CD14-positive monocyte (primary cell): Measurements from ENCODE around the gene C7. TPM values are rescaled to one million over a fixed set of nuclear protein-coding genes. Genes with fewer than 3 reads are reported as not detected.

Experiments used
- DNase-seq, 3 donors: peaks; one replicate each; pipeline ENCODE4 v3.0.0-alpha.2; 2011 to 2022
- H2AFZ ChIP-seq: 2 replicates; pipeline ENCODE4 v1.6.0; 2012; ENCODE audit warnings: mild to moderate bottlenecking, low read depth, low read length, inconsistent platforms; ENCODE audit not compliant: insufficient read depth, poor library complexity, severe bottlenecking
- H3K27ac ChIP-seq, 2 donors: 1 replicate in 1 of 2; 2 replicates in 1 of 2; pipeline ENCODE4 v1.5.1; 2012 to 2013; ENCODE audit warnings: low read length in 2 of 2, control low read depth in 1 of 2, inconsistent platforms in 1 of 2, low read depth in 1 of 2, mild to moderate bottlenecking in 1 of 2
- H3K27me3 ChIP-seq, 2 donors: one replicate each; pipeline versions ENCODE4 v1.6.0 to v1.6.1; 2011 to 2013; ENCODE audit warnings: low read length in 2 of 2; ENCODE audit not compliant: control insufficient read depth in 2 of 2, insufficient read depth in 2 of 2
- H3K36me3 ChIP-seq, 2 donors: replicated peaks in 1 of 2; 1 replicate in 1 of 2; 2 replicates in 1 of 2; pipeline versions ENCODE4 v1.5.1 to v1.6.1; 2012 to 2013; ENCODE audit warnings: low read length in 2 of 2, control low read depth in 1 of 2, inconsistent platforms in 1 of 2, mild to moderate bottlenecking in 1 of 2; ENCODE audit not compliant: insufficient read depth in 2 of 2, control insufficient read depth in 1 of 2
- H3K4me1 ChIP-seq, 2 donors: 1 replicate in 1 of 2; 2 replicates in 1 of 2; pipeline versions ENCODE4 v1.5.1 to v1.6.1; 2012 to 2013; ENCODE audit warnings: low read length in 2 of 2, control low read depth in 1 of 2, inconsistent platforms in 1 of 2, mild to moderate bottlenecking in 1 of 2, moderate library complexity in 1 of 2; ENCODE audit not compliant: insufficient read depth in 2 of 2, control insufficient read depth in 1 of 2
- H3K4me2 ChIP-seq: replicated peaks from 2 replicates; pipeline ENCODE3; 2012; ENCODE audit warnings: low read length, moderate library complexity, mild to moderate bottlenecking; ENCODE audit not compliant: poor library complexity, severe bottlenecking; ENCODE audit errors: extremely low read depth
- H3K4me3 ChIP-seq, 3 experiments: fragments of 200-600 bp in 1 of 3; sonication (generic) in 1 of 3; replicated peaks in 1 of 3; 1 replicate in 2 of 3; 2 replicates in 1 of 3; pipeline ENCODE4 v1.5.1; 2011 to 2013; ENCODE audit warnings: low read length in 3 of 3, mild to moderate bottlenecking in 3 of 3, control low read depth in 2 of 3, low read depth in 2 of 3, inconsistent platforms in 1 of 3, moderate library complexity in 1 of 3
- H3K79me2 ChIP-seq: 2 replicates; pipeline ENCODE4 v1.6.0; 2012; ENCODE audit warnings: mild to moderate bottlenecking, control low read depth, inconsistent platforms, low read length, moderate library complexity; ENCODE audit not compliant: insufficient read depth
- H3K9ac ChIP-seq: 2 replicates; pipeline ENCODE4 v1.6.0; 2017; ENCODE audit warnings: low read length, mild to moderate bottlenecking; ENCODE audit not compliant: insufficient read depth, poor library complexity, severe bottlenecking
- H3K9me3 ChIP-seq, 2 donors: replicated peaks in 1 of 2; 1 replicate in 1 of 2; 2 replicates in 1 of 2; pipeline versions ENCODE4 v1.5.1 to v1.6.1; 2012 to 2013; ENCODE audit warnings: low read length in 2 of 2, control low read depth in 1 of 2; ENCODE audit not compliant: control insufficient read depth in 1 of 2, insufficient read depth in 1 of 2
- H4K20me1 ChIP-seq: 2 replicates; pipeline ENCODE4 v1.6.0; 2012; ENCODE audit warnings: mild to moderate bottlenecking, low read length, control low read depth, moderate library complexity; ENCODE audit not compliant: insufficient read depth
- H3K27ac Mint-ChIP-seq, 7 donors: one replicate each; pipeline ENCODE4 v1.8.0; 2020; ENCODE audit warnings: mild to moderate bottlenecking in 7 of 7, mixed read lengths in 7 of 7, moderate library complexity in 6 of 7, inconsistent platforms in 2 of 7
- H3K27me3 Mint-ChIP-seq, 3 donors: one replicate each; pipeline ENCODE4 v1.8.0; 2021 to 2022; ENCODE audit warnings: low read depth in 3 of 3, mild to moderate bottlenecking in 3 of 3, mixed read lengths in 3 of 3, moderate library complexity in 3 of 3, inconsistent platforms in 1 of 3
- H3K36me3 Mint-ChIP-seq, 2 donors: one replicate each; pipeline ENCODE4 v1.8.0; 2020; ENCODE audit warnings: mixed read lengths in 2 of 2, inconsistent platforms in 1 of 2, mild to moderate bottlenecking in 1 of 2
- H3K4me1 Mint-ChIP-seq: one replicate; pipeline ENCODE4 v1.8.0; 2020; ENCODE audit warnings: mild to moderate bottlenecking, mixed read lengths
- H3K4me3 Mint-ChIP-seq, 2 donors: one replicate each; pipeline ENCODE4 v1.8.0; 2020; ENCODE audit warnings: mild to moderate bottlenecking in 2 of 2, mixed read lengths in 2 of 2, moderate library complexity in 1 of 2
- H3K9me3 Mint-ChIP-seq, 7 donors: one replicate each; pipeline ENCODE4 v1.8.0; 2020 to 2022; ENCODE audit warnings: mixed read lengths in 7 of 7, mild to moderate bottlenecking in 6 of 7, moderate library complexity in 6 of 7, inconsistent platforms in 2 of 7
- whole genome bisulfite sequencing: methylation state at CpG from one replicate; pipeline ENCODE4 v1.1.5; 2013; ENCODE audit warnings: missing lambda C conversion rate; ENCODE audit not compliant: insufficient coverage; 5-methylcytosine and 5-hydroxymethylcytosine counted together
- intact Hi-C, 2 donors: fragments of 100-400 bp; cut with micrococcal nuclease; formaldehyde crosslinking; loops; one replicate each; pipeline versions ENCODE4 v1.15.0 to v1.15.1; 2023
- polyA plus RNA-seq, 3 donors: library from polyadenylated mRNA; depleted of rRNA in 1 of 3; unstranded in 2 of 3; stranded (reverse) in 1 of 3; fragments of 300-500 nt in 2 of 3; fragments of >200 nt in 1 of 3; fragmentation: Illumina TruSeq in 2 of 3; gene quantifications; 1 replicate in 2 of 3; 2 replicates in 1 of 3; pipeline ENCODE4 v1.2.3, GENCODE V29; 2012 to 2021
- TF ChIP-seq, protein P1 (sequence below): fragments of 200-600 bp; IDR thresholded peaks from one replicate; pipeline ENCODE4 v1.8.0; 2022; ENCODE audit warnings: antibody characterized with exemption, mild to moderate bottlenecking

The C7 gene
- polyA plus RNA-seq, 3 donors, result 0.12 TPM; not detected in 2

DNA sequence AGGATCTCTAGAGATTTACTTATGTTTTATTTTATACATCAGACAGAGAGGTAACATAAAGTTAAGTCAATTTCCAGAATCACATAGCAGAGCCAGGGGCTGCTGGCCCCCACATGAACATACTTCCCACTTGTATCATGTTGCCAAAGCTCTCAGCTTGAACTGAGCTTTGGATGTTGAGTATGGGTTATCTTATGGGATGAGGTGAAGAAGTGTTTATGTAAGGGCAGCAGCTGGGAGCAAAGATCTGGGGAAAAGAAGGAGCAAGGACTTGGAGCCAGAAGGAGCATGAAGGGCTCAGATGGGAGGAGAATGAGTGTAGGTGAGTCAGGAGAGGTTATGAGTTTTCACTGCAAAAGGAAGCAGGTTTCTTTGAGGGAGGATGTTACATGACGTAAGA lies 89.8 kb downstream of the C7 start:
- DNase-seq, result no peak
- H3K27ac ChIP-seq, result no peak overlapping the region
- Mint-ChIP-seq H3K4me1 (no peaks in the 10 kb centered on the region), H3K4me3 (no peak overlapping the region), H3K9me3 (peaks cover 2 to 9% (median 7%) of the 10 kb centered on the region in 7 donors), H3K36me3 (no peaks in the 10 kb centered on the region), H3K27ac (no peak overlapping the region), H3K27me3 (no peaks in the 10 kb centered on the region)
- no peaks in the 10 kb centered on the region for H3K4me1 ChIP-seq
- no peaks in the 10 kb centered on the region for H3K36me3 ChIP-seq
- H3K9ac ChIP-seq, result no peak overlapping the region
- H3K4me2 ChIP-seq, result no peak overlapping the region
- no peaks in the 10 kb centered on the region for H3K79me2 ChIP-seq
- intact Hi-C loops, result no loop called here
- H3K27me3 ChIP-seq, result no peaks in the 10 kb centered on the region
- H4K20me1 ChIP-seq, result no peaks in the 10 kb centered on the region
- no peaks in the 10 kb centered on the region for H3K9me3 ChIP-seq
- no peak overlapping the region for H2AFZ ChIP-seq
- TF ChIP-seq, protein P1, sequence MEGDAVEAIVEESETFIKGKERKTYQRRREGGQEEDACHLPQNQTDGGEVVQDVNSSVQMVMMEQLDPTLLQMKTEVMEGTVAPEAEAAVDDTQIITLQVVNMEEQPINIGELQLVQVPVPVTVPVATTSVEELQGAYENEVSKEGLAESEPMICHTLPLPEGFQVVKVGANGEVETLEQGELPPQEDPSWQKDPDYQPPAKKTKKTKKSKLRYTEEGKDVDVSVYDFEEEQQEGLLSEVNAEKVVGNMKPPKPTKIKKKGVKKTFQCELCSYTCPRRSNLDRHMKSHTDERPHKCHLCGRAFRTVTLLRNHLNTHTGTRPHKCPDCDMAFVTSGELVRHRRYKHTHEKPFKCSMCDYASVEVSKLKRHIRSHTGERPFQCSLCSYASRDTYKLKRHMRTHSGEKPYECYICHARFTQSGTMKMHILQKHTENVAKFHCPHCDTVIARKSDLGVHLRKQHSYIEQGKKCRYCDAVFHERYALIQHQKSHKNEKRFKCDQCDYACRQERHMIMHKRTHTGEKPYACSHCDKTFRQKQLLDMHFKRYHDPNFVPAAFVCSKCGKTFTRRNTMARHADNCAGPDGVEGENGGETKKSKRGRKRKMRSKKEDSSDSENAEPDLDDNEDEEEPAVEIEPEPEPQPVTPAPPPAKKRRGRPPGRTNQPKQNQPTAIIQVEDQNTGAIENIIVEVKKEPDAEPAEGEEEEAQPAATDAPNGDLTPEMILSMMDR, result no peak
- H3K4me3 ChIP-seq, result no peak overlapping the region
- WGBS, result 100% methylated on average over 1 of the region's 1 CpG

DNA sequence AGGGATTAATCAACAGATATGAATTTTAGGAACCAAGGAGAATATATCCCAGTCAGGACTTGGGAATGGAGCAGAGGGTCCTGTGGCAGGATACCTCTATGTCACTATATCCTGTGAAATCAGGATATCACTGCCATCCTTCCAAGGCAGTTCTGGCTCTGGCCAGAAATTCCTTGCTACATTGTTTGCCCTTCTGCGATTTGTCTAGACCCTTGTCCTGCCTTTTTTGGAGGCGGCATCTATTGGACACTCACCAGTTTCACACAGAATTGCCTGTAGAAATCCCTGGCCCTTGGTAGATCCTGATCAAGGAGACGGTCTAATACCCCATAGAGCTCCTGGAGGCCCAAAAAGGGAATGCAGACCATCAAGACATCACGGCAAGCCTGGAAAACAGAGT lies 90.7 kb downstream of the C7 start:
- Histone ChIP-seq H3K36me3 (no peaks in the 10 kb centered on the region), H3K9ac (no peak overlapping the region), H3K27me3 (no peaks in the 10 kb centered on the region), H4K20me1 (no peaks in the 10 kb centered on the region), H3K9me3 (peaks cover 4 to 5% of the 10 kb centered on the region in 2 donors), H3K4me1 (no peaks in the 10 kb centered on the region), H3K4me2 (no peak overlapping the region), H2AFZ (no peak overlapping the region), H3K27ac (no peak overlapping the region), H3K79me2 (no peaks in the 10 kb centered on the region), H3K4me3 (no peak overlapping the region)
- H3K4me3 Mint-ChIP-seq, result no peak overlapping the region
- 95% methylated on average over 4 of the region's 4 CpGs for WGBS
- no peak for DNase-seq
- no peaks in the 10 kb centered on the region for H3K27me3 Mint-ChIP-seq
- no peaks in the 10 kb centered on the region for H3K4me1 Mint-ChIP-seq
- no peak overlapping the region for H3K27ac Mint-ChIP-seq
- H3K36me3 Mint-ChIP-seq, result no peaks in the 10 kb centered on the region
- peaks cover under 1 to 12% (median 6%) of the 10 kb centered on the region in 7 donors for H3K9me3 Mint-ChIP-seq
- intact Hi-C loops, result no loop called here
- TF ChIP-seq, protein P1, result no peak
